K562 (cell line): ENCODE results near the gene BAD. TPM values are rescaled to one million over a fixed set of nuclear protein-coding genes. Genes with fewer than 3 reads are reported as not detected.

Source experiments
- CHD2 ChIP-seq: IDR thresholded peaks from 2 replicates; pipeline ENCODE4 v1.6.1; 2011; ENCODE audit warnings: low read depth, low read length
- E2F4 ChIP-seq: sonication (generic); formaldehyde crosslinking; IDR thresholded peaks from 2 replicates; pipeline ENCODE4 v1.8.0; 2022; ENCODE audit warnings: mild to moderate bottlenecking, low read depth, missing genetic modification reagents
- L3MBTL2 ChIP-seq: fragments of 450-650 bp; IDR thresholded peaks from 2 replicates; pipeline ENCODE4 v1.6.1; 2016; ENCODE audit warnings: mild to moderate bottlenecking, moderate library complexity
- MCM3 ChIP-seq: fragments of 450-650 bp; IDR thresholded peaks from 2 replicates; pipeline ENCODE4 v1.6.1; 2016
- MTA2 ChIP-seq: fragments of 450-650 bp; IDR thresholded peaks from 2 replicates; pipeline ENCODE4 v1.6.1; 2016; ENCODE audit warnings: low read depth
- RBM34 ChIP-seq: fragments of 200-400 bp; formaldehyde crosslinking; IDR thresholded peaks from 2 replicates; pipeline ENCODE4 v1.6.1; 2018; ENCODE audit warnings: low read length, borderline replicate concordance; ENCODE audit not compliant: insufficient read depth
- THRAP3 ChIP-seq: fragments of 450-650 bp; IDR thresholded peaks from 2 replicates; pipeline ENCODE4 v1.6.1; 2016; ENCODE audit warnings: mild to moderate bottlenecking, inconsistent platforms, borderline replicate concordance
- ZBTB8A ChIP-seq: fragments of 450-650 bp; IDR thresholded peaks from 2 replicates; pipeline ENCODE4 v1.6.1; 2018; ENCODE audit warnings: mild to moderate bottlenecking, moderate library complexity; ENCODE audit not compliant: partially characterized antibody
- ZNF224 ChIP-seq: sonication (generic); formaldehyde crosslinking; IDR thresholded peaks from 2 replicates; pipeline ENCODE4 v1.8.0; 2022; ENCODE audit warnings: mild to moderate bottlenecking, missing genetic modification reagents
- ZNF518B ChIP-seq: fragments of 250-450 bp; sonication (Bioruptor Pico); IDR thresholded peaks from 2 replicates; pipeline ENCODE4 v1.5.0; 2021; ENCODE audit warnings: mild to moderate bottlenecking, moderate library complexity
- polyA plus RNA-seq, 8 experiments: library from polyadenylated mRNA; depleted of rRNA in 4 of 8; stranded (reverse) in 5 of 8; unstranded in 3 of 8; fragments of >200 nt; fragmentation: Nextera tagmentation in 2 of 8; fragmentation: Illumina TruSeq in 1 of 8; extraction: Ambion mirVana in 2 of 8; extraction: Trizol in 1 of 8; gene quantifications; 2 replicates each; pipeline versions ENCODE4 v1.2.1 to v1.2.3, GENCODE V29; 2011 to 2014; ENCODE audit warnings: inconsistent platforms in 1 of 8, missing spikeins in 1 of 8
- total RNA-seq, 7 experiments: library from RNA; depleted of rRNA in 6 of 7; stranded (reverse); fragments of >200 nt in 6 of 7; fragmentation: Illumina TruSeq in 2 of 7; extraction: Trizol in 2 of 7; gene quantifications; 2 replicates each; pipeline versions ENCODE4 v1.2.1 to v1.2.3, GENCODE V29; 2011 to 2021; ENCODE audit warnings: low replicate concordance in 1 of 7
- TF ChIP-seq, protein P1 (sequence below): sonication (generic); formaldehyde crosslinking; IDR thresholded peaks from 2 replicates; pipeline ENCODE4 v1.8.0; 2023; ENCODE audit warnings: mild to moderate bottlenecking, missing genetic modification reagents
- TF ChIP-seq, protein P2 (sequence below): sonication (generic); formaldehyde crosslinking; IDR thresholded peaks from 2 replicates; pipeline ENCODE4 v1.4.0; 2020; ENCODE audit warnings: mild to moderate bottlenecking, missing genetic modification reagents
- TF ChIP-seq, protein P3 (sequence below): IDR thresholded peaks from 2 replicates; pipeline ENCODE4 v1.6.1; 2012; ENCODE audit warnings: low read depth, low read length, improper control_type of control experiment, borderline replicate concordance

BAD gene
- total and polyA plus RNA-seq, 9 of the 15 experiments (the other 6 are each of a cell fraction or from before 2014, with no cell fraction given) = 0.61 to 45.6 (median 11.8) TPM

- TF ChIP-seq, protein P1, sequence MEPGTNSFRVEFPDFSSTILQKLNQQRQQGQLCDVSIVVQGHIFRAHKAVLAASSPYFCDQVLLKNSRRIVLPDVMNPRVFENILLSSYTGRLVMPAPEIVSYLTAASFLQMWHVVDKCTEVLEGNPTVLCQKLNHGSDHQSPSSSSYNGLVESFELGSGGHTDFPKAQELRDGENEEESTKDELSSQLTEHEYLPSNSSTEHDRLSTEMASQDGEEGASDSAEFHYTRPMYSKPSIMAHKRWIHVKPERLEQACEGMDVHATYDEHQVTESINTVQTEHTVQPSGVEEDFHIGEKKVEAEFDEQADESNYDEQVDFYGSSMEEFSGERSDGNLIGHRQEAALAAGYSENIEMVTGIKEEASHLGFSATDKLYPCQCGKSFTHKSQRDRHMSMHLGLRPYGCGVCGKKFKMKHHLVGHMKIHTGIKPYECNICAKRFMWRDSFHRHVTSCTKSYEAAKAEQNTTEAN (CRISPR knock-in tag) = no peak; the same call in 1 of the 2 replicates
- TF ChIP-seq, protein P2, sequence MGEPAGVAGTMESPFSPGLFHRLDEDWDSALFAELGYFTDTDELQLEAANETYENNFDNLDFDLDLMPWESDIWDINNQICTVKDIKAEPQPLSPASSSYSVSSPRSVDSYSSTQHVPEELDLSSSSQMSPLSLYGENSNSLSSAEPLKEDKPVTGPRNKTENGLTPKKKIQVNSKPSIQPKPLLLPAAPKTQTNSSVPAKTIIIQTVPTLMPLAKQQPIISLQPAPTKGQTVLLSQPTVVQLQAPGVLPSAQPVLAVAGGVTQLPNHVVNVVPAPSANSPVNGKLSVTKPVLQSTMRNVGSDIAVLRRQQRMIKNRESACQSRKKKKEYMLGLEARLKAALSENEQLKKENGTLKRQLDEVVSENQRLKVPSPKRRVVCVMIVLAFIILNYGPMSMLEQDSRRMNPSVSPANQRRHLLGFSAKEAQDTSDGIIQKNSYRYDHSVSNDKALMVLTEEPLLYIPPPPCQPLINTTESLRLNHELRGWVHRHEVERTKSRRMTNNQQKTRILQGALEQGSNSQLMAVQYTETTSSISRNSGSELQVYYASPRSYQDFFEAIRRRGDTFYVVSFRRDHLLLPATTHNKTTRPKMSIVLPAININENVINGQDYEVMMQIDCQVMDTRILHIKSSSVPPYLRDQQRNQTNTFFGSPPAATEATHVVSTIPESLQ (CRISPR knock-in tag) = no peak
- no peak for TF ChIP-seq ZNF224
- 0 out of 2 replicates have a peak, but pooled peaks have one; percentile 17 for TF ChIP-seq MTA2
- no peak for TF ChIP-seq CHD2
- TF ChIP-seq THRAP3 = no peak
- no peak for TF ChIP-seq MCM3
- TF ChIP-seq E2F4 (CRISPR knock-in tag) = 0 out of 2 replicates have a peak, but pooled peaks have one; percentile 7
- TF ChIP-seq, protein P3, sequence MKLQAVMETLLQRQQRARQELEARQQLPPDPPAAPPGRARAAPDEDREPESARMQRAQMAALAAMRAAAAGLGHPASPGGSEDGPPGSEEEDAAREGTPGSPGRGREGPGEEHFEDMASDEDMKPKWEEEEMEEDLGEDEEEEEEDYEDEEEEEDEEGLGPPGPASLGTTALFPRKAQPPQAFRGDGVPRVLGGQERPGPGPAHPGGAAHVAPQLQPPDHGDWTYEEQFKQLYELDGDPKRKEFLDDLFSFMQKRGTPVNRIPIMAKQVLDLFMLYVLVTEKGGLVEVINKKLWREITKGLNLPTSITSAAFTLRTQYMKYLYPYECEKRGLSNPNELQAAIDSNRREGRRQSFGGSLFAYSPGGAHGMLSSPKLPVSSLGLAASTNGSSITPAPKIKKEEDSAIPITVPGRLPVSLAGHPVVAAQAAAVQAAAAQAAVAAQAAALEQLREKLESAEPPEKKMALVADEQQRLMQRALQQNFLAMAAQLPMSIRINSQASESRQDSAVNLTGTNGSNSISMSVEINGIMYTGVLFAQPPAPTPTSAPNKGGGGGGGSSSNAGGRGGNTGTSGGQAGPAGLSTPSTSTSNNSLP = no peak
- no peak for TF ChIP-seq RBM34
- TF ChIP-seq ZNF518B = no peak
- TF ChIP-seq ZBTB8A = no peak
- peak; percentile 65 for TF ChIP-seq L3MBTL2
Observed at GRCh38 chr11:64305691-64306562, 21.5 kb upstream of the BAD start (continued).
